Ascending aorta (tissue), 2 donors: Measurements from ENCODE around the gene PCBP3. TPM values are rescaled to one million over a fixed set of nuclear protein-coding genes. Genes with fewer than 3 reads are reported as not detected.

Experiments
- DNase-seq, 2 donors: peaks; one replicate each; pipeline ENCODE4 v3.0.0-alpha.2; 2019; ENCODE audit warnings: low spot score in 2 of 2
- H3K27ac ChIP-seq, 2 donors: fragments of 200-600 bp; sonication (generic); one replicate each; pipeline ENCODE4 v1.5.1; 2016 to 2017; ENCODE audit warnings: mild to moderate bottlenecking in 1 of 2
- H3K27me3 ChIP-seq: fragments of 200-600 bp; sonication (generic); one replicate; pipeline ENCODE4 v1.5.1; 2017
- H3K36me3 ChIP-seq, 2 donors: fragments of 200-600 bp; sonication (generic); one replicate each; pipeline ENCODE4 v1.5.1; 2016
- H3K4me1 ChIP-seq, 2 donors: fragments of 200-600 bp; sonication (generic); one replicate each; pipeline ENCODE4 v1.5.1; 2016 to 2017; ENCODE audit warnings: mild to moderate bottlenecking in 1 of 2
- H3K4me3 ChIP-seq, 2 donors: fragments of 200-600 bp; sonication (generic); one replicate each; pipeline ENCODE4 v1.5.1; 2016 to 2017; ENCODE audit warnings: mild to moderate bottlenecking in 1 of 2
- H3K9me3 ChIP-seq, 2 donors: fragments of 200-600 bp; sonication (generic); one replicate each; pipeline ENCODE4 v1.5.1; 2016
- intact Hi-C: fragments of 100-400 bp; cut with DNase I; formaldehyde crosslinking; loops from one replicate; pipeline ENCODE4 v1.15.1; 2023
- total RNA-seq: library from RNA; depleted of rRNA; stranded (reverse); fragments of >200 nt; gene quantifications from one replicate; pipeline ENCODE4 v1.1.0, GENCODE V29; 2016
- TF ChIP-seq, protein P1 (sequence below), 3 experiments: fragments of 200-600 bp in 2 of 3; fragments of 450-650 bp in 1 of 3; sonication (generic) in 2 of 3; IDR thresholded peaks; one replicate each; pipeline ENCODE4 v1.5.1; 2016 to 2019; ENCODE audit warnings: antibody characterized with exemption in 3 of 3, mild to moderate bottlenecking in 1 of 3, moderate library complexity in 1 of 3

Gene PCBP3
- total RNA-seq, 1 donor from 2014 or later = not detected

GRCh38 chr21:45613396-45613795 is 30.1 kb upstream of the PCBP3 start:
- no peaks in the 10 kb centered on the region for H3K36me3 ChIP-seq
- TF ChIP-seq, protein P1, sequence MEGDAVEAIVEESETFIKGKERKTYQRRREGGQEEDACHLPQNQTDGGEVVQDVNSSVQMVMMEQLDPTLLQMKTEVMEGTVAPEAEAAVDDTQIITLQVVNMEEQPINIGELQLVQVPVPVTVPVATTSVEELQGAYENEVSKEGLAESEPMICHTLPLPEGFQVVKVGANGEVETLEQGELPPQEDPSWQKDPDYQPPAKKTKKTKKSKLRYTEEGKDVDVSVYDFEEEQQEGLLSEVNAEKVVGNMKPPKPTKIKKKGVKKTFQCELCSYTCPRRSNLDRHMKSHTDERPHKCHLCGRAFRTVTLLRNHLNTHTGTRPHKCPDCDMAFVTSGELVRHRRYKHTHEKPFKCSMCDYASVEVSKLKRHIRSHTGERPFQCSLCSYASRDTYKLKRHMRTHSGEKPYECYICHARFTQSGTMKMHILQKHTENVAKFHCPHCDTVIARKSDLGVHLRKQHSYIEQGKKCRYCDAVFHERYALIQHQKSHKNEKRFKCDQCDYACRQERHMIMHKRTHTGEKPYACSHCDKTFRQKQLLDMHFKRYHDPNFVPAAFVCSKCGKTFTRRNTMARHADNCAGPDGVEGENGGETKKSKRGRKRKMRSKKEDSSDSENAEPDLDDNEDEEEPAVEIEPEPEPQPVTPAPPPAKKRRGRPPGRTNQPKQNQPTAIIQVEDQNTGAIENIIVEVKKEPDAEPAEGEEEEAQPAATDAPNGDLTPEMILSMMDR (IDR thresholded peaks at IDR 0.05) = no peak
- H3K9me3 ChIP-seq = no peaks in the 10 kb centered on the region
- H3K27ac ChIP-seq = no peak overlapping the region
- DNase-seq = no peak
- no peak overlapping the region for H3K4me3 ChIP-seq
- intact Hi-C loops = no loop called here
- no peaks in the 10 kb centered on the region for H3K4me1 ChIP-seq
- no peaks in the 10 kb centered on the region for H3K27me3 ChIP-seq

DNA sequence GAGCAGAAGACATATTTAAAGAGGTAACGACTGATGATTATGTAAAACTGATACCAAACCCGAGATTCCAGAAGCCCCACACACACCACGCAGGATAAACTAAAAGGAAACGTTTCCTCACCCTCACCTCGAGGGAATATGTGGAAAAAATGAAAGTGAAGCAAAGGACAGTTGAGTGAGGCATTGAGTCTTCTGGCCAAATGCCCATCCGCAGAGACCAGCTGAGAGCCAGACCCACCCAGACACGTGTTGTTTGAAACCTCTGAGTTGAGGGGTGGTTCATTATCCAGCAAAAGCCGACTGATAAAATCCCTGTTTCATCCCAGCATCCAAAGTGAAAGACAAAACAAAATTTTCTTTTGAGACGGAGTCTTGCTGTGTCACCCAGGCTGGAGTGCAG is 29.6 kb upstream of the PCBP3 start:
- Histone ChIP-seq H3K4me3 (no peak overlapping the region), H3K36me3 (no peaks in the 10 kb centered on the region), H3K4me1 (no peaks in the 10 kb centered on the region), H3K27ac (no peak overlapping the region), H3K27me3 (no peaks in the 10 kb centered on the region), H3K9me3 (no peaks in the 10 kb centered on the region)
- TF ChIP-seq, protein P1 (IDR thresholded peaks at IDR 0.05) = no peak
- intact Hi-C loops = no loop called here
- no peak for DNase-seq

GRCh38 chr21:45615145-45615711 is 28.3 kb upstream of the PCBP3 start:
- Histone ChIP-seq H3K27me3 (no peaks in the 10 kb centered on the region), H3K36me3 (no peaks in the 10 kb centered on the region), H3K27ac (no peak overlapping the region), H3K9me3 (no peaks in the 10 kb centered on the region), H3K4me3 (no peak overlapping the region), H3K4me1 (no peaks in the 10 kb centered on the region)
- no peak for DNase-seq
- intact Hi-C loops = no loop called here
- TF ChIP-seq, protein P1 (IDR thresholded peaks at IDR 0.05) = no peak

- intact Hi-C loops = no loop called here
- TF ChIP-seq, protein P1 (IDR thresholded peaks at IDR 0.05) = no peak
- Histone ChIP-seq H3K9me3 (no peaks in the 10 kb centered on the region), H3K27ac (no peak overlapping the region), H3K4me3 (no peak overlapping the region), H3K4me1 (no peaks in the 10 kb centered on the region), H3K36me3 (no peaks in the 10 kb centered on the region), H3K27me3 (no peaks in the 10 kb centered on the region)
- DNase-seq = no peak
Observed at GRCh38 chr21:45617021-45617921, 26.3 kb upstream of the PCBP3 start.

DNA sequence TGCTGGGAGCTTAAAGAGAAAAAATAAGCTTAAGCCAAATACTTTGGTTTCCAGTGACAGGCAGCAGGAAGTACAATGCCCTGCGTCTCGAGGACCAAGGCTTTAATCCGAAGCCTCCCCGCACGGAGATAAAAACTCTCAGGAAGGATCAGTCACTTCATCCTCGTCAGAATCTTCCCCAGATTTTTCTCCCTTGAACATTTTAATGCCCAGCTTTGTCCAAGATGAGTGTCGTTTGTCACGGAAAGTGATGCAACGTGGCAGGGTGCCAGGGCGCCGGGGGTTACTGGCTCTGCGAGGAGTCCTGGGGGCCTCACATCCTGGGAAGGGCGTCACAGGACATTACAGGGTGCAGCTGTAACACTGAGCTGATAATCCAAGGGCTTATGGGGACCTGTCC is 25.2 kb upstream of the PCBP3 start:
- no peak for DNase-seq
- Histone ChIP-seq H3K4me3 (no peak overlapping the region), H3K4me1 (no peaks in the 10 kb centered on the region), H3K36me3 (no peaks in the 10 kb centered on the region), H3K27me3 (no peaks in the 10 kb centered on the region), H3K9me3 (no peaks in the 10 kb centered on the region), H3K27ac (no peak overlapping the region)
- TF ChIP-seq, protein P1 (IDR thresholded peaks at IDR 0.05) = no peak
- intact Hi-C loops = no loop called here
